ENCODE measurements around the gene SECISBP2L. TPM values are rescaled to one million over a fixed set of nuclear protein-coding genes. Genes with fewer than 3 reads are reported as not detected.

The SECISBP2L gene
- total RNA-seq, 3 donors from 2014 or later, result 40.8 to 66.3 (median 49.0) TPM

- DNase-seq (no peak), ATAC-seq (no peak)
- TF ChIP-seq CTCF (IDR thresholded peaks at IDR 0.05), result no peak
- Histone ChIP-seq H3K4me1 (ENCODE audit: low read depth) (no peaks in the 10 kb centered on the region), H3K4me3 (no peak overlapping the region), H3K9me3 (no peaks in the 10 kb centered on the region), H3K36me3 (ENCODE audit: low read depth) (no peaks in the 10 kb centered on the region)
- intact Hi-C loops (cut with DNase I, micrococcal nuclease), result no loop called here
These were observed 21.4 kb downstream of the SECISBP2L start for GRCh38 chr15:49024840-49025239.

- intact Hi-C loops (cut with DNase I, micrococcal nuclease), result no loop called here
- no peaks in the 10 kb centered on the region for H3K4me1 ChIP-seq (ENCODE audit: low read depth)
- no peaks in the 10 kb centered on the region for H3K9me3 ChIP-seq
- ATAC-seq, result no peak
- H3K36me3 ChIP-seq (ENCODE audit: low read depth), result no peaks in the 10 kb centered on the region
- DNase-seq, result no peak
- TF ChIP-seq CTCF (IDR thresholded peaks at IDR 0.05), result no peak
- H3K4me3 ChIP-seq, result no peak overlapping the region
These were observed 22.9 kb downstream of the SECISBP2L start for GRCh38 chr15:49023354-49023753.

- Histone ChIP-seq H3K4me1 (ENCODE audit: low read depth) (no peaks in the 10 kb centered on the region), H3K36me3 (ENCODE audit: low read depth) (no peaks in the 10 kb centered on the region), H3K9me3 (no peaks in the 10 kb centered on the region), H3K4me3 (no peak overlapping the region)
- no peak for ATAC-seq
- intact Hi-C loops (cut with DNase I, micrococcal nuclease), result no loop called here
- no peak for DNase-seq
- TF ChIP-seq CTCF (IDR thresholded peaks at IDR 0.05), result no peak
These were observed 30.4 kb downstream of the SECISBP2L start for GRCh38 chr15:49015896-49016295.

- no peak for TF ChIP-seq CTCF (IDR thresholded peaks at IDR 0.05)
- ATAC-seq, result no peak
- DNase-seq, result no peak
- intact Hi-C loops (cut with DNase I, micrococcal nuclease), result no loop called here
- H3K36me3 ChIP-seq (ENCODE audit: low read depth), result no peaks in the 10 kb centered on the region
- no peaks in the 10 kb centered on the region for H3K9me3 ChIP-seq
- no peak overlapping the region for H3K4me3 ChIP-seq
- no peaks in the 10 kb centered on the region for H3K4me1 ChIP-seq (ENCODE audit: low read depth)
These were observed 46.9 kb downstream of the SECISBP2L start for GRCh38 chr15:48999314-48999713.

GRCh38 chr15:48996276-48996675 is 50.0 kb downstream of the SECISBP2L start:
- H3K9me3 ChIP-seq, result no peaks in the 10 kb centered on the region
- peaks cover 5% of the 10 kb centered on the region for H3K36me3 ChIP-seq (ENCODE audit: low read depth)
- no peak for TF ChIP-seq CTCF (IDR thresholded peaks at IDR 0.05)
- intact Hi-C loops (cut with DNase I, micrococcal nuclease), result no loop called here
- H3K4me3 ChIP-seq, result no peak overlapping the region
- no peaks in the 10 kb centered on the region for H3K4me1 ChIP-seq (ENCODE audit: low read depth)
- DNase-seq, result no peak
- no peak for ATAC-seq

GRCh38 chr15:48993380-48993779 is 52.9 kb downstream of the SECISBP2L start:
- H3K4me1 ChIP-seq (ENCODE audit: low read depth), result no peaks in the 10 kb centered on the region
- DNase-seq (no peak), ATAC-seq (no peak)
- no peak overlapping the region for H3K4me3 ChIP-seq
- TF ChIP-seq CTCF (IDR thresholded peaks at IDR 0.05), result no peak
- peaks cover 5% of the 10 kb centered on the region for H3K36me3 ChIP-seq (ENCODE audit: low read depth)
- intact Hi-C loops (cut with DNase I, micrococcal nuclease), result no loop called here
- H3K9me3 ChIP-seq, result no peaks in the 10 kb centered on the region

Data from mucosa of descending colon (tissue), 3 donors.